DND-41 (cell line): ENCODE data around the gene PTER.

Experiments
- ATAC-seq: fragments of 200-7000 bp; cut with Tn5 transposase; 3 replicates; pipeline ENCODE4 v1.9.1; 2021; ENCODE audit warnings: low read depth; ENCODE audit not compliant: insufficient read depth
- DNase-seq: peaks from one replicate; pipeline ENCODE4 v3.0.0-alpha.2; 2020
- H2AFZ ChIP-seq: 2 replicates; pipeline ENCODE4 v1.6.0; 2012; ENCODE audit warnings: low read depth, low read length
- H3K27ac ChIP-seq: 2 replicates; pipeline ENCODE4 v1.5.1; 2012; ENCODE audit warnings: low read length, inconsistent platforms
- H3K27me3 ChIP-seq: fragments of 200-600 bp; sonication (generic); 2 replicates; pipeline ENCODE4 v1.6.0; 2012; ENCODE audit warnings: low read length, mild to moderate bottlenecking, inconsistent platforms; ENCODE audit not compliant: insufficient read depth, poor library complexity
- H3K36me3 ChIP-seq: 2 replicates; pipeline ENCODE4 v1.5.1; 2012; ENCODE audit warnings: low read length, inconsistent platforms; ENCODE audit not compliant: insufficient read depth
- H3K4me1 ChIP-seq: 2 replicates; pipeline ENCODE4 v1.5.1; 2012; ENCODE audit warnings: mild to moderate bottlenecking, low read length; ENCODE audit not compliant: insufficient read depth
- H3K4me2 ChIP-seq: 2 replicates; pipeline ENCODE4 v1.6.0; 2012; ENCODE audit warnings: mild to moderate bottlenecking, moderate library complexity, low read length, inconsistent platforms; ENCODE audit not compliant: insufficient read depth
- H3K4me3 ChIP-seq, 2 experiments: fragments of 200-600 bp in 1 of 2; shearing (Covaris generic) in 1 of 2; 2 replicates each; pipeline ENCODE4 v1.5.1; 2012 to 2016; ENCODE audit warnings: inconsistent platforms in 2 of 2, low read length in 2 of 2, mild to moderate bottlenecking in 2 of 2, low read depth in 1 of 2, moderate library complexity in 1 of 2
- H3K79me2 ChIP-seq: 2 replicates; pipeline ENCODE4 v1.6.0; 2012; ENCODE audit warnings: low read length, inconsistent platforms; ENCODE audit not compliant: insufficient read depth
- H3K9ac ChIP-seq: 2 replicates; pipeline ENCODE4 v1.6.0; 2012; ENCODE audit warnings: low read depth, mild to moderate bottlenecking, inconsistent platforms, low read length, moderate library complexity
- H3K9me3 ChIP-seq: 2 replicates; pipeline ENCODE4 v1.5.1; 2012; ENCODE audit warnings: low read length, moderate library complexity, mild to moderate bottlenecking, inconsistent platforms; ENCODE audit not compliant: insufficient read depth, severe bottlenecking
- H4K20me1 ChIP-seq: 2 replicates; pipeline ENCODE4 v1.6.0; 2012; ENCODE audit warnings: low read length; ENCODE audit not compliant: insufficient read depth
- EZH2 ChIP-seq: IDR thresholded peaks from 3 replicates; pipeline ENCODE4 v1.6.1; 2012; ENCODE audit warnings: borderline replicate concordance, low read depth, mild to moderate bottlenecking, moderate library complexity, low read length, inconsistent platforms; ENCODE audit not compliant: severe bottlenecking
- TF ChIP-seq, protein P1 (sequence below): IDR thresholded peaks from 2 replicates; pipeline ENCODE4 v1.5.1; 2012; ENCODE audit warnings: borderline replicate concordance, low read length, moderate library complexity, mild to moderate bottlenecking; ENCODE audit not compliant: poor library complexity, severe bottlenecking; ENCODE audit errors: extremely low read depth

The PTER gene

DNA sequence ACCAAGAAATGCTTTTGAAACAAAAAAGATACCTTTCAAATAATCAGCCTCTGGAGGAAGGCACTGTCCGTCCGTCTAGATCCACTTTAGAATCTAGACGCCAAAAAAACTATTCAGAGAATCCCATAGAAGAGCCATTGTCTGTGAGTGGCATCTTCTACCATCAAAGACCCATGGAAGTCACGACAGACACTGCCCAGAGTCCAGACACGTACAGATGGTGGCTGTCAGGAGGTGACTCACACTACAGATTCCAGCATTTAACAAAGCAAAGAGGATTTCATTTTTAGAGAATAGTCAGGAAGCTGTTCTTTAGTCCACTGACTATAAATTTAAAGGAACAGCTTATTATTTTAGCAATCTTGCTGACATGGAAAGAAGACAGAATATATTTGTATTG lies 73.2 kb downstream of the PTER start:
- Histone ChIP-seq H4K20me1 (peaks cover 7% of the 10 kb centered on the region; the same call in 1 of the 2 replicates), H2AFZ (no peak overlapping the region), H3K4me3 (no peak overlapping the region), H3K79me2 (no peaks in the 10 kb centered on the region), H3K9me3 (no peaks in the 10 kb centered on the region), H3K27ac (no peak overlapping the region), H3K4me1 (no peaks in the 10 kb centered on the region), H3K9ac (no peak overlapping the region), H3K36me3 (peaks cover 50% of the 10 kb centered on the region), H3K27me3 (no peaks in the 10 kb centered on the region), H3K4me2 (no peak overlapping the region)
- DNase-seq (no peak), ATAC-seq (no peak)
- TF ChIP-seq, protein P1, sequence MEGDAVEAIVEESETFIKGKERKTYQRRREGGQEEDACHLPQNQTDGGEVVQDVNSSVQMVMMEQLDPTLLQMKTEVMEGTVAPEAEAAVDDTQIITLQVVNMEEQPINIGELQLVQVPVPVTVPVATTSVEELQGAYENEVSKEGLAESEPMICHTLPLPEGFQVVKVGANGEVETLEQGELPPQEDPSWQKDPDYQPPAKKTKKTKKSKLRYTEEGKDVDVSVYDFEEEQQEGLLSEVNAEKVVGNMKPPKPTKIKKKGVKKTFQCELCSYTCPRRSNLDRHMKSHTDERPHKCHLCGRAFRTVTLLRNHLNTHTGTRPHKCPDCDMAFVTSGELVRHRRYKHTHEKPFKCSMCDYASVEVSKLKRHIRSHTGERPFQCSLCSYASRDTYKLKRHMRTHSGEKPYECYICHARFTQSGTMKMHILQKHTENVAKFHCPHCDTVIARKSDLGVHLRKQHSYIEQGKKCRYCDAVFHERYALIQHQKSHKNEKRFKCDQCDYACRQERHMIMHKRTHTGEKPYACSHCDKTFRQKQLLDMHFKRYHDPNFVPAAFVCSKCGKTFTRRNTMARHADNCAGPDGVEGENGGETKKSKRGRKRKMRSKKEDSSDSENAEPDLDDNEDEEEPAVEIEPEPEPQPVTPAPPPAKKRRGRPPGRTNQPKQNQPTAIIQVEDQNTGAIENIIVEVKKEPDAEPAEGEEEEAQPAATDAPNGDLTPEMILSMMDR = no peak
- no peak for TF ChIP-seq EZH2

DNA sequence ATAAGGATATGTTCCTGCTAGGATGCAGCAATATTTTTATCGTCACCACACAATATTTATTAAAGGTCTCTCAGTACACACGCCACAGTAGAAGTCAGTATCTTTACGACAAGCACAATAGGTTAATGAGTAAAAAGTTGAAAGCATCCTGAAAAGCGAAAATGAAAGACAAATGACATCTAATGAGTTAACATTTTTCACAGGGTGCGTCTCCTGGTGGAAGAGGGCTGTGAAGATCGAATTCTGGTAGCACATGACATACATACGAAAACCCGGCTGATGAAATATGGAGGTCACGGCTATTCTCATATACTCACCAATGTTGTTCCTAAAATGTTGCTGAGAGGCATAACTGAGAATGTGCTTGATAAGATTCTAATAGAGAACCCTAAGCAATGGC lies 74.0 kb downstream of the PTER start:
- no peaks in the 10 kb centered on the region for H3K27me3 ChIP-seq
- H3K4me1 ChIP-seq = no peaks in the 10 kb centered on the region
- no peaks in the 10 kb centered on the region for H3K9me3 ChIP-seq
- no peaks in the 10 kb centered on the region for H3K79me2 ChIP-seq
- DNase-seq = no peak
- no peak for ATAC-seq
- H3K4me2 ChIP-seq = no peak overlapping the region
- H3K9ac ChIP-seq = no peak overlapping the region
- no peak overlapping the region for H3K4me3 ChIP-seq
- TF ChIP-seq, protein P1 = no peak
- no peak for TF ChIP-seq EZH2
- peaks cover 7% of the 10 kb centered on the region; the same call in 1 of the 2 replicates for H4K20me1 ChIP-seq
- peaks cover 50% of the 10 kb centered on the region for H3K36me3 ChIP-seq
- no peak overlapping the region for H2AFZ ChIP-seq
- H3K27ac ChIP-seq = no peak overlapping the region

DNA sequence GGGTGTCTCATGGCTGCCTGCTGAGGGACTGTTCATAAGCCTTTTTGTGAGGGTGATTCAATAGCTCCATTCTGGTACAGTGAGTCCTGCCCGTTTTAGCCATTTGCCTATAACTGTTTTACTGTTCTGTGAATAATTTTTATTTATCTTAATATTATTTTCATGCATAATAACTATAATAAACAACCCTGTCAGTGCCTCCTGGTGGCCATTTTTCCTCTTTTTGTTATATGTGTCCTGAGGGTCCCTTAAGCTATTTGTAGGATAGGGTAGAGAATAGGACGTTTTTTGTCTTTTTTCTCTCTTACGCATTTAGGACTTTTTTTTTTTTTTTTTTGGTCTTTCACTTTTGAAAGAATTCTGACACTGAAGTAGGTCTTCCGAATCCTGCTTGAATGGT lies 82.0 kb downstream of the PTER start:
- Histone ChIP-seq H2AFZ (no peak overlapping the region), H3K79me2 (no peaks in the 10 kb centered on the region), H3K4me3 (no peak overlapping the region), H3K4me2 (no peak overlapping the region), H4K20me1 (0 out of 2 replicates have a peak, but pooled peaks cover 4% of the 10 kb centered on the region), H3K27ac (no peak overlapping the region), H3K27me3 (no peaks in the 10 kb centered on the region), H3K9me3 (no peaks in the 10 kb centered on the region), H3K36me3 (peaks cover 18% of the 10 kb centered on the region), H3K4me1 (no peaks in the 10 kb centered on the region), H3K9ac (no peak overlapping the region)
- TF ChIP-seq EZH2 = no peak
- TF ChIP-seq, protein P1 = no peak
- ATAC-seq (no peak), DNase-seq (no peak)

DNA sequence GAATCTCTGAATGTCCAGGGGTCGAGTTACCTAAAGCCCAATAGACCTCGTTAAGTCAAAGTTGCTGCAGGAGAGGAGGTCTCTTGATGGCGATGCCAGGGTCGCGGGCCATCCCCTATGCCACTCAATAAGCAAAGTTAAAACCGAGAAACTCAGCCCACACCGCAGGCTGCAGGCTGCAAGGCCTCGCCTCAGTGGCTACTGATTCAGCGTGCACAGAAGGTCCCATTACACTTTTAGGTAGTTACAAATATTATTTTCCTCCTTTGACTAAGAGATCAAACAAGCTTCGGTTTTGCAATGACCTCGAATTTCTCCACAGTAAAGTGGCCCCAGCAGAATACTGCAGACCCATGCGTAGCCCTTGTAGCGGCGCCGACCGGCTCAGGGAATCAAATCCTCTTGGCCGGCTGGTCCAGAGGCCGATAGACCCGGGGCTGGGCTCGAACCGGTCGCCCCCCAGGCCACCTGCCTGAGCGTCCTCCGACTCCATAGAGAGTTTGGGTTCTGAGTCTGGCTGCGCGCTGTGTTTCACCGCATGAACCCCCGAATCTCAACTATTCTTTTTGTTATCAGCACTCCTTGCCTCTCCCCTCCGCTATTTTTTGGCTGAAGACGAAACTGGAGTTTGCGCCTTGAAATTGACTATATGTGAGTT lies 82.6 kb downstream of the PTER start:
- Histone ChIP-seq H3K79me2 (no peaks in the 10 kb centered on the region), H3K27me3 (no peaks in the 10 kb centered on the region), H3K4me1 (no peaks in the 10 kb centered on the region), H3K9me3 (no peaks in the 10 kb centered on the region), H2AFZ (no peak overlapping the region), H3K9ac (no peak overlapping the region), H3K4me3 (no peak overlapping the region), H3K36me3 (peaks cover 12% of the 10 kb centered on the region), H4K20me1 (0 out of 2 replicates have a peak, but pooled peaks cover 3% of the 10 kb centered on the region), H3K27ac (no peak overlapping the region), H3K4me2 (no peak overlapping the region)
- ATAC-seq = no peak
- TF ChIP-seq EZH2 = no peak
- TF ChIP-seq, protein P1 = peak; percentile 1
- no peak for DNase-seq
